Measurements from ENCODE around the gene CSRP1. TPM values are rescaled to one million over a fixed set of nuclear protein-coding genes. Genes with fewer than 3 reads are reported as not detected.
A peak's percentile ranks its signal among the peaks of the same experiment; 100 is the strongest.

The CSRP1 gene
- total and polyA plus RNA-seq, 9 of the 15 experiments (the other 6 are each of a cell fraction or from before 2014, with no cell fraction given) = 6.8 to 39.4 (median 23.7) TPM

- no peak overlapping the region for H3K4me3 ChIP-seq
- no peak overlapping the region for H3K27ac ChIP-seq (ENCODE audit: extremely low read depth, low read depth, low read length)
- H3K9ac ChIP-seq (ENCODE audit: insufficient read depth in 1 of 2, low read depth in 2 of 2, low read length in 2 of 2) = no peak overlapping the region
- no peaks in the 10 kb centered on the region for H3K36me3 ChIP-seq (ENCODE audit: control insufficient read depth, insufficient read depth, low read length)
- POLR2A ChIA-PET = interaction anchor here (0.7 to 1.3 kb wide), 4 partner anchors 20 to 293 kb away, joined by 3 to 5 read pairs (median 3); no protein-coding TSS in a partner anchor
- H3K9me1 ChIP-seq (ENCODE audit: control insufficient read depth, insufficient read depth, low read length) = no peaks in the 10 kb centered on the region
- H2AFZ ChIP-seq (ENCODE audit: low read depth, low read length) = no peak overlapping the region
- WGBS (ENCODE audit: insufficient coverage, low coverage, missing lambda C conversion rate) = 36% methylated on average over 4 of the region's 4 CpGs
- H3K4me1 ChIP-seq (replicated peaks in 1 of 2; ENCODE audit: control insufficient read depth in 2 of 2, insufficient read depth in 2 of 2, low read length in 2 of 2) = peaks cover 23 to 28% of the 10 kb centered on the region in 2 experiments
- H3K27me3 ChIP-seq (ENCODE audit: control insufficient read depth in 2 of 2, insufficient read depth in 2 of 2, low read length in 2 of 2) = peaks cover 25 to 50% of the 10 kb centered on the region in 2 experiments
- no peaks in the 10 kb centered on the region for H3K79me2 ChIP-seq (ENCODE audit: control insufficient read depth, insufficient read depth, low read length)
- no peak for ATAC-seq
- H4K20me1 ChIP-seq (replicated peaks; ENCODE audit: control insufficient read depth, insufficient read depth, low read length) = no peaks in the 10 kb centered on the region
- CTCF ChIA-PET (ENCODE audit: low intra/inter-chr PET ratio) = no interaction called here
- in situ Hi-C loops (cut with MboI) = no loop called here
- FAIRE-seq = no peak
- no peak overlapping the region for H3K4me2 ChIP-seq (ENCODE audit: insufficient read depth, low read length)
- BruUV-seq (replicated peaks) = no TSS peak
- DNase-seq (ENCODE audit: extremely low read depth in 1 of 4, low spot score in 3 of 4) = peak in 1 of 4 experiments; percentile 8
- intact Hi-C loops (cut with micrococcal nuclease) = loop anchor here (10.0 kb wide), 1 partner anchor 438 kb away; no protein-coding TSS in a partner anchor
- no peaks in the 10 kb centered on the region for H3K9me3 ChIP-seq (replicated peaks; ENCODE audit: control insufficient read depth, insufficient read depth, low read depth, low read length)
- TF ChIP-seq WHSC1 (IDR thresholded peaks at IDR 0.05; ENCODE audit: low read length) = no peak
- TF ChIP-seq NKRF (IDR thresholded peaks at IDR 0.05; ENCODE audit: borderline replicate concordance) = no peak
- no peak for TF ChIP-seq MBD1 (CRISPR knock-in tag; IDR thresholded peaks at IDR 0.05)
- TF ChIP-seq HBP1 (CRISPR knock-in tag; IDR thresholded peaks at IDR 0.05) = no peak
- TF ChIP-seq RBM39 (optimal IDR thresholded peaks at IDR 0.05; ENCODE audit: low read depth, low read length) = no peak
- TF ChIP-seq ZBED1 (IDR thresholded peaks at IDR 0.05) = no peak
- TF ChIP-seq CREB5 (CRISPR knock-in tag; IDR thresholded peaks at IDR 0.05) = no peak
- TF ChIP-seq HNRNPLL (IDR thresholded peaks at IDR 0.05; ENCODE audit: low read depth, low read length, poor library complexity, severe bottlenecking) = no peak
- TF ChIP-seq STAG1 (CRISPR knock-in tag; IDR thresholded peaks at IDR 0.05; ENCODE audit: borderline replicate concordance) = no peak
- TF ChIP-seq NFE2 (IDR thresholded peaks at IDR 0.05; ENCODE audit: low read depth) = no peak
- no peak for TF ChIP-seq POLR2G (IDR thresholded peaks at IDR 0.05; ENCODE audit: low read depth, low read length)
- TF ChIP-seq KDM1A (IDR thresholded peaks at IDR 0.05) = no peak
- TF ChIP-seq SMARCB1 (IDR thresholded peaks at IDR 0.05; ENCODE audit: insufficient read length, low read depth) = no peak
Observed at GRCh38 chr1:201536558-201536957, 29.6 kb upstream of the CSRP1 start.
